ENCODE measurements around the gene SSBP4. TPM values are rescaled to one million over a fixed set of nuclear protein-coding genes. Genes with fewer than 3 reads are reported as not detected.

Gene SSBP4
- total and polyA plus RNA-seq, 12 donors = 17.6 to 51.6 (median 30.1) TPM

DNA sequence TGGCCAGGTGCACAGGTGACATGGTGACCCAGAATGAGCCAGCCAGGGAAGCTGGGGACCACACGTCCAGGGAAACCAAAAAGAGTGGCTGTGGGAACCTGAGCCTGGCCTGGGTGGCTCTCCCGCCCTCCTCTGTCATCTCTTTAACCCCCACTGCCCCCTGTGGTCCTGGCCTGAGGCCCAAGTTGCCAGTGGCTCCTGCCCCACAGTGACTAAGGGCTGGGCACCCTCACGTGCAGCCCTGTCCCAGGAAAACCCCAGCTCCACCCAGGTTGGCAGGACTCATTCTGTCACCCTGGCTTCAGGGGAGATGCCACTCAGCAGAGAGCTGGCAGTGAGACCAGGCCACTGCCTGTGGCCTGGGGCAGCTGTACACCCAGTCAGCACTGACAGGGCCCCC lies 49.3 kb downstream of the SSBP4 start:
- DNase-seq = no peak
- Histone ChIP-seq H3K27me3 (no peaks in the 10 kb centered on the region), H3K4me1 (peaks cover 41 to 80% (median 66%) of the 10 kb centered on the region in 9 donors), H3K9me3 (no peaks in the 10 kb centered on the region), H3K4me3 (no peak overlapping the region), H3K36me3 (peaks cover 0 to 56% (median 0%) of the 10 kb centered on the region in 9 donors), H3K27ac (peak overlapping the region in 3 of 10 donors; percentile 0 to 33 (median 23))
- peak in 3 of 8 donors; percentile 9 to 32 (median 14) for ATAC-seq
- intact Hi-C loops (cut with DNase I) = loop anchor here in 9 of 10 donors (5.0 to 10.0 kb wide), 11 partner anchors 34 to 446 kb away; partner anchors contain the start of genes UBA52 (in 4 of the 9), ELL (in 2 of the 9), COPE (in 1 of the 9) and DDX49 (in 1 of the 9)
- TF ChIP-seq, protein P1, sequence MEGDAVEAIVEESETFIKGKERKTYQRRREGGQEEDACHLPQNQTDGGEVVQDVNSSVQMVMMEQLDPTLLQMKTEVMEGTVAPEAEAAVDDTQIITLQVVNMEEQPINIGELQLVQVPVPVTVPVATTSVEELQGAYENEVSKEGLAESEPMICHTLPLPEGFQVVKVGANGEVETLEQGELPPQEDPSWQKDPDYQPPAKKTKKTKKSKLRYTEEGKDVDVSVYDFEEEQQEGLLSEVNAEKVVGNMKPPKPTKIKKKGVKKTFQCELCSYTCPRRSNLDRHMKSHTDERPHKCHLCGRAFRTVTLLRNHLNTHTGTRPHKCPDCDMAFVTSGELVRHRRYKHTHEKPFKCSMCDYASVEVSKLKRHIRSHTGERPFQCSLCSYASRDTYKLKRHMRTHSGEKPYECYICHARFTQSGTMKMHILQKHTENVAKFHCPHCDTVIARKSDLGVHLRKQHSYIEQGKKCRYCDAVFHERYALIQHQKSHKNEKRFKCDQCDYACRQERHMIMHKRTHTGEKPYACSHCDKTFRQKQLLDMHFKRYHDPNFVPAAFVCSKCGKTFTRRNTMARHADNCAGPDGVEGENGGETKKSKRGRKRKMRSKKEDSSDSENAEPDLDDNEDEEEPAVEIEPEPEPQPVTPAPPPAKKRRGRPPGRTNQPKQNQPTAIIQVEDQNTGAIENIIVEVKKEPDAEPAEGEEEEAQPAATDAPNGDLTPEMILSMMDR (IDR thresholded peaks at IDR 0.05) = no peak
- WGBS, 2 donors = 70 to 78% methylated on average over 3 of the region's 3 CpGs

DNA sequence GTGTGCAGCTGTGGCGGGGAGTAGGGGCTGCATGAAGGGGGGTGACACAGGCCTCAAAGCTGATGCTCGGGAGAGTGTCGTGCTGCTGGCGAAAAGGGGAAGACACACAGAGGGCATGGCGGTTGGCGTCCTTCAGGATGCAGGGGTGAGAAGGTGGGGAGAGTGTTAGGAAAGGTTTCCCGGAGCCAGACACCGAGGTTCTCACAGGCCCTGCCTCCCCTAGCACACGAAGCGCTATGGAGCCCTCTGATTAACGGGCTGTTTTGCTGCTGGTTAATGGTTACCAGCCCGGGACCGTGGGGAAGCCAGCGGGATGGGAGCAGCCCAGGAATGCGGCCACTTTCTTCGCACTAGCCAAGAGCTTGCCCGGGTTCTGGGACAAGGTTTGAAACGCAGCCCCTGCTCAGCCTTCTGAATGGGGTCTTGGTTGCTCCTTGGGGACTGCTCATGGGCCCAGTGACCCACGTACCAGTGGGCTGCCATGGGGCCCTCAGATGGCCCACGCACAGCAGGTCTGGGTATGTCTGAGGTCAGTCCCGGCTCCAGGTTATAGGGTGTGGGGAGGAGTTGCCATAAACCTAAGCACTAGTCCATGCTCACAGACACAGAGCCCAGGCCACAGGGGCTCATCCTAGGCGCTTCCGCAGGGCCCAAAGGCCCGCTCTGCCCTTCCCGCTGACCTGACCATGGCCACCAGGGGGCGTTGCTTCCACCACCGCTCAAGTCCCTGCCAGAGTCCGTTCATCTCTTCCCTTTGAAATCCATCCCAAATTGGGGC lies 50.1 kb downstream of the SSBP4 start:
- ATAC-seq = peak in 7 of 8 donors; percentile 21 to 57 (median 35)
- Histone ChIP-seq H3K27me3 (no peaks in the 10 kb centered on the region), H3K36me3 (peaks cover 0 to 54% (median 0%) of the 10 kb centered on the region in 9 donors), H3K4me3 (no peak overlapping the region), H3K4me1 (peaks cover 37 to 80% (median 67%) of the 10 kb centered on the region in 9 donors), H3K27ac (peak overlapping the region in 2 of 10 donors; percentile 28 to 57), H3K9me3 (no peaks in the 10 kb centered on the region)
- intact Hi-C loops (cut with DNase I) = loop anchor here in 9 of 10 donors (5.0 to 10.0 kb wide), 11 partner anchors 33 to 446 kb away; partner anchors contain the start of genes UBA52 (in 4 of the 9), ELL (in 2 of the 9), COPE (in 1 of the 9) and DDX49 (in 1 of the 9)
- TF ChIP-seq, protein P1 (IDR thresholded peaks at IDR 0.05) = peak; percentile 46 to 83 (median 79)
- WGBS, 2 donors = 76 to 78% methylated on average over 28 of the region's 28 CpGs
- peak; percentile 64 to 76 for DNase-seq

DNA sequence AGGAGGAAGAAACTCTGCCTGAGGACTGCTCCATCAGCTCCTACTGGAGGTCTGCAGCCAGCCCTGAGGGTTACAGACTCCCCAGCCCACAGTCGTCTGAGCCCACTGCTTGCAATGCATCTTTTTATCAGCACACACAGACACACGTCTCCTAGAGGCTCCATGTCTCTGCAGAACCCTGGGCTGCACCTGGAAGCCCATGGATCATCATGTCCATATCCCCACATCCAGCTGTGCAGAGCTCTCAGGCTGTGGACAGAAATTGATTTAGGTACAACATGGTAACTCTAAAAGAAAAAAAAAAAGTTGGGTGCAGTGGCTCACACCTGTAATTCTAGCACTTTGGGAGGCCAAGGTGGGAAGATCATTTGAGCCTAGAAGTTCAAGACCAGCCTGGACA lies 51.6 kb downstream of the SSBP4 start:
- Histone ChIP-seq H3K27me3 (no peaks in the 10 kb centered on the region), H3K4me3 (no peak overlapping the region), H3K27ac (peak overlapping the region in 2 of 10 donors; percentile 13 to 57), H3K36me3 (peaks cover 0 to 41% (median 0%) of the 10 kb centered on the region in 9 donors), H3K4me1 (peaks cover 23 to 80% (median 63%) of the 10 kb centered on the region in 9 donors), H3K9me3 (no peaks in the 10 kb centered on the region)
- TF ChIP-seq, protein P1 (IDR thresholded peaks at IDR 0.05) = no peak
- 67 to 72% methylated on average over 2 of the region's 2 CpGs for WGBS, 2 donors
- intact Hi-C loops (cut with DNase I) = loop anchor here in 3 of 10 donors (5.0 kb wide), 3 partner anchors 42 to 102 kb away; partner anchors contain the start of gene UBA52 (in 2 of the 3)
- ATAC-seq = no peak
- no peak for DNase-seq

DNA sequence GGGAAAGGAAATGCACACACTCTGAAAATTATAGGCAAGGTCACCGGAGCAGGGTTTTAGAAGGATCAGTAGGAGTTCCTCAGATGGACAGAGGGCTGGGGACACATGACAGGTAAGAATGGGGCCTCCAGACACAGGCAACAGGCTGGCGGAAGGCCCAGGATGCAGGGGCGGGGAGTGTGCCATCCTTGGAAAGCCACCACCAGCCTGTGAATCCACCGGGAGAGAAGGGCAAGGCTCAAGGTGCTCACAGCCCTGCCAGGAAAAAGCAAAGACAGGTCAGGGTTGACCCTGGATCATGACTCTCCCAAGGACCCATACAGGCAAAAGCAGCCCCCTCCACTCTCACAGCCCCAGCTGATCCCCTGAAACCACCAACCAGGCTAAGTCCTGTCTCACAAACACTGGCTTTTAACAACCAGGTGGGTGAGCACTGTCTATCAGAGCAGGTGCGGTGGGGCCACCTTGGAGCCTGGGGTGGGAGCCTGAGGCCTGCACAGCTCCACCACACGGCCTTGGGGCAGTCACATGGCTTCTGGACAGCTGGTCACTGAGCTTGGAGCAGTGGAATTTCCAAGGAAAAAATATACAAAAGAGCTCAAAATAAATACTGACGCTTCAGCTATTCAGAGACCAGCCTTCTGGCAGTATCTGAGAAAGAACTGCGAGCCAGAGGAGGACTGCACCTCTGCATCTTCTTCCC lies 54.0 kb downstream of the SSBP4 start:
- H3K36me3 ChIP-seq = peaks cover 0 to 44% (median 0%) of the 10 kb centered on the region in 9 donors
- peaks cover 13 to 77% (median 58%) of the 10 kb centered on the region in 9 donors for H3K4me1 ChIP-seq

More for the DNA sequence above, 54.0 kb downstream of the SSBP4 start:
- intact Hi-C loops (cut with DNase I) = loop anchor here in 3 of 10 donors (5.0 kb wide), 3 partner anchors 39 to 99 kb away; partner anchors contain the start of gene UBA52 (in 2 of the 3)
- ATAC-seq (peak in 1 of 8 donors; percentile 3), DNase-seq (no peak)
- Histone ChIP-seq H3K4me3 (no peak overlapping the region), H3K9me3 (no peaks in the 10 kb centered on the region), H3K27me3 (no peaks in the 10 kb centered on the region), H3K27ac (peak overlapping the region in 6 of 10 donors; percentile 28 to 62 (median 40))
- TF ChIP-seq, protein P1 (IDR thresholded peaks at IDR 0.05) = no peak
- WGBS, 2 donors = 73 to 81% methylated on average over 8 of the region's 8 CpGs

All from heart right ventricle (tissue), 16 donors.